ENCODE data around the gene ARHGEF4. TPM values are rescaled to one million over a fixed set of nuclear protein-coding genes. Genes with fewer than 3 reads are reported as not detected.

The ARHGEF4 gene
- total RNA-seq, 1 donor from 2014 or later, result 12.1 TPM

GRCh38 chr2:131037398-131038257, 200.9 kb downstream of the ARHGEF4 start:
- DNase-seq (ENCODE audit: low spot score), result peak; percentile 37
- ATAC-seq, result no peak
- intact Hi-C loops (cut with DNase I), result no loop called here

GRCh38 chr2:131038258-131039100, 201.8 kb downstream of the ARHGEF4 start:
- ATAC-seq (no peak), DNase-seq (ENCODE audit: low spot score) (peak; percentile 37)

DNA sequence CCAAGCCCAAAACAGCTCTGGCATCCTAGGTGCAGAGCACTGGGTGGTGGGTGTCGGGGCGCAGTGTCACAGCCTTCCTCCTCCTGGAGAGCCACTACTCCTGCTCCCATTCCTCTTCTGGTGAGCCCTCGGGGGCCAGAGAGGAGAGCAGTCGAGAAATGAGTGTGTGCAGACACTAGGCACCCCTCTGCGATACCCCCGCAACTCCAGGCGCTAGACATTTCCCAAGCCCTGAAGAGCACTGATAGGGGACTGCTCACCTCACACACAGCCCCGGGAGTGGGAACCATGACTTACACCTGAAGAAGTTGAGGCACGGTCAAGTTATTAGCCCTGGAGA, 202.4 kb downstream of the ARHGEF4 start:
- no peak for ATAC-seq
- intact Hi-C loops (cut with DNase I), result no loop called here

More at GRCh38 chr2:131038258-131039100, 201.8 kb downstream of the ARHGEF4 start:
- intact Hi-C loops (cut with DNase I), result no loop called here

DNA sequence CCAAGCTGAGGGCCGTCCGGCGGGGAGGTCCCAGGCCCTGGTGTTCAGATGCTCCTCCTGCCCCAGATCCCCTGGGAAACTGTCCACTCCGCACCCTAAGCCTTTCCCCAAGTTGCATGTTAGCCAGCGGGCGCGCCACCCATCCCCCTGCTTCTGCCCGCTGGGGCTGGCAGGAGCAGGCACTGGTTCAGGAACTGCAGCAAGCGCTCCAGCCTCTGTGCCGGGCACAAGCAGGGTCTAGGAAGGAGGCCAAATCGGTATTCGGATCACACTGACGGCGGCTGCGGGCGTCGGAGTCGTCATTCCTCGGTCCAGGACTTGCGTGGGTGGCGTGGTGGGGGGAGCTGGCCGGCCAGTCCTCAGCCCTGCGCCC, 202.8 kb downstream of the ARHGEF4 start:
- ATAC-seq, result no peak
- intact Hi-C loops (cut with DNase I), result no loop called here
- DNase-seq (ENCODE audit: low spot score), result peak; percentile 51

More for the DNA sequence above, 202.4 kb downstream of the ARHGEF4 start:
- no peak for DNase-seq (ENCODE audit: low spot score)

- DNase-seq (ENCODE audit: low spot score) (peak; percentile 53), ATAC-seq (no peak)
- intact Hi-C loops (cut with DNase I), result no loop called here
Measured at GRCh38 chr2:131039908-131040660, 203.4 kb downstream of the ARHGEF4 start.

GRCh38 chr2:131040661-131041401, 204.1 kb downstream of the ARHGEF4 start:
- DNase-seq (ENCODE audit: low spot score) (peak; percentile 46), ATAC-seq (no peak)
- intact Hi-C loops (cut with DNase I), result no loop called here

GRCh38 chr2:131041402-131042147, 204.9 kb downstream of the ARHGEF4 start:
- intact Hi-C loops (cut with DNase I), result no loop called here
- DNase-seq (ENCODE audit: low spot score) (no peak), ATAC-seq (no peak)

DNA sequence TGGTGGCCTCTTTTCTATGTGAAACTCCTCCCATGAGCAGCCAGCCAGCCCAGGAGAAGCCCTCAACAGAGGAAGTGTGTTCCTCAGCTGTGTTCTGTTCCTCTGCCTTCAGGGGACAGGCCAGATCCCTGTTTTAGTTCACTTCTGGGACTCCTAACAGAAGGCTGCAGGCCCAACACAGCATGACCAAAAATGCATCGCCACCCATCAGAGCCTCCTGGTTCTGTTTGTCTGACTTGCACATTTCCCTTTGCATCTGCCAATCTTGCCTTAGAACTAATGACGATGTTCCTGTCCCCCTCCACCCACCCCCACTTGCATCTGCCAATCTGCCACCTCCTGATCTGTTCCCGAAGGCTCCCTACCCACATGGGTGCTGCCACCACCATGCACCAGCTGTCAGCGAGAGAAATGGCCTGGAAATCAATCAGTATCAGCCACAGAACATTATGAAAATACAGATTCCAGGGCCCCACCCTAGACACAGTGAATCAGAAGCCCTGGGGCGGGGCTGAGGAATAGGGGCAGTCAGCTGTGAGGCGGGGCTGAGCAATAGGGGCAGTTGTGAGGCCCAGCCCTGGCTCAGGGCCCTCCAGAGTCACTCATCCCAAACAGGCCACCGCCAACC, 205.5 kb downstream of the ARHGEF4 start:
- DNase-seq (ENCODE audit: low spot score) (no peak), ATAC-seq (no peak)
- intact Hi-C loops (cut with DNase I), result no loop called here

GRCh38 chr2:131043199-131044074, 206.7 kb downstream of the ARHGEF4 start:
- DNase-seq (ENCODE audit: low spot score), result no peak
- no peak for ATAC-seq
- intact Hi-C loops (cut with DNase I), result no loop called here

DNA sequence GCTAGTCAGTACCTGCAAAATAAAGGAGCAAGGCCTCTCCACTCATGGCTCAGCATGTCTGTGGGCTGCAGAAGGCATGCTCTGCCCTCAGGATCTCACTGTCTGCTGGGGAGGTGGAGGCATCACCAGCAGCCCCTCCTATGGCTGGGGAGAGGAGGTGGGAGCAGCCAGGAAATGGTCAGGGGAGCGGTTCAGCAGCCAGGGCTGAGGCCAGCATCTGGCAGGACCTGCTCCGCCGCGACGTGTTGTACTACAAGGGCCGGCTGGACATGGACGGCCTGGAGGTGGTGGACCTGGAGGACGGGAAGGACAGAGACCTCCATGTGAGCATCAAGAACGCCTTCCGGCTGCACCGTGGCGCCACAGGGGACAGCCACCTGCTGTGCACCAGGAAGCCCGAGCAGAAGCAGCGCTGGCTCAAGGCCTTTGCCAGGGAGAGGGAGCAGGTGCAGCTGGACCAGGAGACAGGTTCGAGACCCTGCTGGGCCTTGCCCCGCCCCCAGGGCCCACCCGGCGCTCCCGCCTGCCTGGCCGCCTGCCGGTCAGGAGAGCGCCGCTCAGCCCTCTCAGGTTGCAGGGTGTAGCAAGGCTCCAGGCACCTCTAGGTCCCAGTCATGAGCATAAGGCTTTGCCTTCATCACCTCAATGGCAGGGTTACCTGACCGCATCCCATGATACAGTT, 207.5 kb downstream of the ARHGEF4 start:
- ATAC-seq, result no peak
- DNase-seq (ENCODE audit: low spot score), result no peak
- intact Hi-C loops (cut with DNase I), result no loop called here

- DNase-seq (ENCODE audit: low spot score) (no peak), ATAC-seq (no peak)
- intact Hi-C loops (cut with DNase I), result no loop called here
Measured at GRCh38 chr2:131044757-131045150, 208.0 kb downstream of the ARHGEF4 start.

DNA sequence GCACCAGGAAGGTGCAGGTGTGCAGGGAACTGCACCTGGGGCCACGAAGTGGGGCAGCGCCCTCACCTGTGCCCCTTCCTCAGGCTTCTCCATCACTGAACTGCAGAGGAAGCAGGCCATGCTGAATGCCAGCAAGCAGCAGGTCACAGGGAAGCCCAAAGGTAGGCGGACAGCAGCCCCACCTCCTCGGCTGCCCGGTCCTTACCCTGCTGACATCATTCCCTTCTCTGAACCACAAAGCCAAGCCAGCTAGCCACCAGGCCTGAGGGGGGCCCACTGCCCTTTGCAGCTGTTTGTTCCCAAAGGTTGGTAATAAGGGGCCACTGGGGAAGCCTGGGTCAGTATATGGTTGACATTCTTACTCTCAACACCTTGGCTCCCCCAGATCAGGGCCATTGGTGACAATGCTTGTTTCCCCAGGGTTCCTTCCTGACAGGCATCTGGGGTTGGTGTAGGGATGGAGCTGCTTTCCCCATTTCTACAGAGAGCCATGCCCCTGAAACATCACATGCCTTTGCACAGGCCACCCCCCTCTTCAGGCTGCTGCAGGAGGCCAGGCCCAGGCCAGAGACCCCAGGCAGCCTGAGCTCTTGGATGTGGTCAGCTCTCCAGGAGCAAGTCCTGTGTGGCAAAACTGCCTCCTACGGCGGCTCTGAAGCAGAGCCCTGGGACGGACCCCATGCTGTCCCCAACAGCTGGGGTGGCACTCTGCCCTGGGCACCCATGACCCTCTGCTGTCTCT, 208.7 kb downstream of the ARHGEF4 start:
- peak; percentile 9 for ATAC-seq
- no peak for DNase-seq (ENCODE audit: low spot score)
- intact Hi-C loops (cut with DNase I), result no loop called here

DNA sequence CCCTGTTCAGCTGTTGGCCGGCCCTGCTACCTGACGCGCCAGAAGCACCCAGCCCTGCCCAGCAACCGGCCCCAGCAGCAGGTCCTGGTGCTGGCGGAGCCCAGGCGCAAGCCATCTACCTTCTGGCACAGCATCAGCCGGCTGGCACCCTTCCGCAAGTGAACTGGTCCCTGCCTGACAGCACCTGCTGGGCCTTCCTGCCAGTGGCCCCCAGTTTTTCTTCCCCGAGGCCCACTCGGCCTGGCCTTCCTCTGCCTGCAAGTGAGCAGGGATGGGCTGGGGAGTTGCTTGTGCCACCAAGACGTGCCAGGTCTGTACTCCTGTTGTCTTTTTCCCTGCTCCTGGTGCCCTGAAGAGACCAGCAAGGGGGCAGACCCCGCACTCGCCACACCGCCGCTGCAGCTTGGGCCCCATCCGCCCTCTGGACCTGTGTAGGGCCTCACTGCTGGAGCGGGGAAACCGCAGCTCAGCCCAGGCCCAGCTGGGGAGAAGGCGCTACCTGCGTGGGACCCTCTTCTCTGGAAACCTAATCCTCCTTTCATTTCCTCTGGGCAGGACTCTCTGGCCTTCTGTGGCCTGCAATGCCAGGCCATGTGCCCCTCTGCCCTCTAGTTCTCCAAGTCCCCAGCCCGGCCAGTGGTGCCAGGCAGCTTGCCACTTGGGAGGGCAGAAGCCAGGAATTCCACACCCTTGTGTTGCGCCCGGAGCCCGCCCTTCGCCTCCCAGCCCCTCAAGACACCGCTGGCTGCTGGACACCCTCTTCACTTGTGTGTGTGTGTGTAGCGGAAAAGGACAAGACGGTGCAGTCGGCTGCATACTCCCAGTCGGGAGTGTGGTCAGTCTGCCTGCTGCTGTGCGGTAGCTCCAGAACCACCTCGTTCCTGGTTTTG, 209.6 kb downstream of the ARHGEF4 start:
- ATAC-seq, result no peak
- intact Hi-C loops (cut with DNase I), result no loop called here
- no peak for DNase-seq (ENCODE audit: low spot score)

DNA sequence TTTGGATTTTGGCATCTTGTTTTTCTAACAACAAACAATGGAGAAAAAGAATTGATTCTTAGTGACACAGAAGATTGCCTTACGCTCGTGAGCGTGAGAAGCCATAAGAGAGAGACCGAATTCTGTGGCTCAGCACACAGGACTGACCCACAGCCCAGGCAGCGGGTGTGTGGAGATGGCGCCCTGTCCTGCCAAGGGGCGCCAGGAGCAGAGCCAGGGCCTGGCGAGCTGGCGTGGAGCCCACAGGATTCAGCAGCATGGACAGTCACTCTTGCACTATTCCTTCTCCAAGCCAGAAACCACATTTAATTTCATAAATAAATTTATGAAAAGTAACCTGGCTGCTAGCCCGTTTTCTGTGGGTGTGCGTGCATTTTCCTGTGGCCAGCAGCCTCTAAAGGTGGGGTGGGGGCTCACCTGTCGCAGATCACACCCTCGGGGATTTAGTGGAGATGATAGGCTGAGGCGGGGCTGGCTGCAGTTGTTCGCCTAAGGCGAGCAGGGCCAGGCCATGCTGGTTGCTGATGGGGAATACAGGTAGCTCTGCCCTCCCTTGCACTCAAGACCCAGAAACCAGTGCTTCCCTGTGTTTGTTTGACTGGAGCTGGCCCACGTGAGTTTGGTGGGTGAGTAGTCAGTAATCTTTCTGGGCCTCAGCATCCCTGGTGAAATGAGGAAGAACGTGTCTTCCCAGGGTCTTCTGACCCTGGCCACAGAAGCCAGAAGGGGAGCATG, 210.4 kb downstream of the ARHGEF4 start:
- ATAC-seq (no peak), DNase-seq (ENCODE audit: low spot score) (no peak)
- intact Hi-C loops (cut with DNase I), result no loop called here

All from sciatic nerve (tissue), 2 donors.